GM20000 (cell line): ENCODE measurements around the gene CHAD.
"Not testable (repeated sequence)": the region's sequence is repeated elsewhere in the genome, so short reads cannot be mapped to it uniquely, and the experiment has no call there.

Experiments used
- DNase-seq: peaks from one replicate; pipeline ENCODE4 v3.0.0; 2012; ENCODE audit warnings: low spot score
- CTCF ChIP-seq: IDR thresholded peaks from 2 replicates; pipeline ENCODE4 v1.5.1; 2012; ENCODE audit warnings: mild to moderate bottlenecking, control low read depth; ENCODE audit errors: extremely low read depth, missing control alignments

Gene CHAD

GRCh38 chr17:50424996-50425681 is 43.5 kb downstream of the CHAD start:
- DNase-seq: no peak
- TF ChIP-seq CTCF: no peak

- DNase-seq: no peak
- TF ChIP-seq CTCF: no peak
Observed at GRCh38 chr17:50424246-50424995, 44.3 kb downstream of the CHAD start.

GRCh38 chr17:50423553-50424159 is 45.0 kb downstream of the CHAD start:
- DNase-seq: no peak
- TF ChIP-seq CTCF: no peak

GRCh38 chr17:50422738-50423137 is 45.9 kb downstream of the CHAD start:
- no peak for DNase-seq
- no peak for TF ChIP-seq CTCF

GRCh38 chr17:50421308-50422051 is 47.2 kb downstream of the CHAD start:
- peak; percentile 72 for DNase-seq
- TF ChIP-seq CTCF: no peak

GRCh38 chr17:50420419-50421112 is 48.1 kb downstream of the CHAD start:
- no peak for TF ChIP-seq CTCF
- DNase-seq: no peak

- not testable (repeated sequence) for DNase-seq
Observed at GRCh38 chr17:50419577-50419976, 49.1 kb downstream of the CHAD start.
